ENCODE data around the gene MPHOSPH6.
"Not testable (repeated sequence)": the region's sequence is repeated elsewhere in the genome, so short reads cannot be mapped to it uniquely, and the experiment has no call there.

MPHOSPH6 gene

DNA sequence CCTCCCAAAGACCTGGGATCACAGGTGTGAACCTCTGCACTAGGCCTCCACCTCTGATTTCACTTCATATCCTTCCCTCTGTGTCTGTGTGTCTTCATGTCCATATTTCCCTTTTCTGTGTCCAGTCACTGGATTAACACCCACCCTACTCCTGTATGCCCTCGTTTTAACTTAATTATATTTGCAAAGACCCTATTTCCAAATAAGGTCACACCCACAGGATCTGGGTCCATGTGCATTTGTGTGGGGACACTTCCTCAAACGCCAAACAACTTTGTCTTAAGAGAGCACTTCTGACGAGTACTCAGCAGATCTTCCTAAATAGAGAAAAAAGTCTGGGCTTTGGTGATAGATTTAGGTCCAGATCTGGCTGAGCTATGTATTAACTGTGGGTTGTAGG is 56.3 kb downstream of the MPHOSPH6 start:
- no peak for DNase-seq

DNA sequence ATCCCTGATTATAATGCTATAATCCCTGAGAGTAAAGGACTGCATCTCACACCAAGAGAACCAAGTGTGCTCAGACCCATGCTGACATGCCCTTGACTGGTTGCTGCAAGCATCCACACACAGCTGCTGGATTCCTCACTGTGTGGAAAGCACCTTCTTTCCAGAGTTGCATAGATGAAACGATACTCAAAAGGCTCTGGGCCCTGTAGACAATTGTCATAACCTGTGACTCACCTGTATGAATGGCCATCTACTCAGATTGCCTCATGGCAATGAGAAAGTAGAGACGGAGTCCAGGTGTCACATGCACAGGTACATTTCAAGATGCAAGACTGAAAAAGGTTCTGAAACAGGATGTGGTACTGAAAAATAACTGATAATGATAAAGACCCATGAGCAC is 58.1 kb downstream of the MPHOSPH6 start:
- no peak for DNase-seq

- not testable (repeated sequence) for DNase-seq
Observed at GRCh38 chr16:82109266-82109665, 60.8 kb downstream of the MPHOSPH6 start.

- DNase-seq, result no peak
Observed at GRCh38 chr16:82108774-82109173, 61.2 kb downstream of the MPHOSPH6 start.

- no peak for DNase-seq
Observed at GRCh38 chr16:82108100-82108499, 61.9 kb downstream of the MPHOSPH6 start.

- no peak for DNase-seq
Observed at GRCh38 chr16:82105107-82105506, 64.9 kb downstream of the MPHOSPH6 start.

Measured in CD4-positive, alpha-beta T cell treated with Interleukin-21 for 1 hour (primary cell).